Measurements from ENCODE around the gene BCAS3.

BCAS3 gene

GRCh38 chr17:61265397-61265796 is 587.7 kb downstream of the BCAS3 start:
- Histone ChIP-seq H3F3A (ENCODE audit: control insufficient read depth, insufficient read depth) (no peaks in the 10 kb centered on the region), H3K4me3 (ENCODE audit: low read length) (no peak overlapping the region), H3K79me2 (ENCODE audit: control insufficient read depth, low read length) (no peaks in the 10 kb centered on the region), H3K9me3 (ENCODE audit: control insufficient read depth, insufficient read depth, low read length) (no peaks in the 10 kb centered on the region), H3K4me1 (ENCODE audit: control insufficient read depth, low read length) (no peaks in the 10 kb centered on the region), H3K27ac (ENCODE audit: low read depth, low read length) (no peak overlapping the region), H3K9me2 (replicated peaks; ENCODE audit: control insufficient read depth, low read length) (no peaks in the 10 kb centered on the region), H3K27me3 (ENCODE audit: control insufficient read depth, low read length) (no peaks in the 10 kb centered on the region), H3K4me2 (ENCODE audit: low read length) (no peak overlapping the region), H3K36me3 (ENCODE audit: control insufficient read depth, low read length) (no peaks in the 10 kb centered on the region), H4K20me1 (ENCODE audit: control insufficient read depth, insufficient read depth, low read depth, low read length) (no peaks in the 10 kb centered on the region)
- TF ChIP-seq CTCF (IDR thresholded peaks at IDR 0.05; ENCODE audit: low read depth, low read length, poor library complexity, severe bottlenecking) (no peak), EZH2phosphoT487 (IDR thresholded peaks at IDR 0.05; ENCODE audit: borderline replicate concordance, low read length) (no peak)

- TF ChIP-seq EZH2phosphoT487 (IDR thresholded peaks at IDR 0.05; ENCODE audit: borderline replicate concordance, low read length) (no peak), CTCF (IDR thresholded peaks at IDR 0.05; ENCODE audit: low read depth, low read length, poor library complexity, severe bottlenecking) (no peak)
- H3K9me3 ChIP-seq (ENCODE audit: control insufficient read depth, insufficient read depth, low read length), result no peaks in the 10 kb centered on the region
- H3K79me2 ChIP-seq (ENCODE audit: control insufficient read depth, low read length), result no peaks in the 10 kb centered on the region
- H4K20me1 ChIP-seq (ENCODE audit: control insufficient read depth, insufficient read depth, low read depth, low read length), result no peaks in the 10 kb centered on the region
- no peaks in the 10 kb centered on the region for H3K4me1 ChIP-seq (ENCODE audit: control insufficient read depth, low read length)
- no peaks in the 10 kb centered on the region for H3K9me2 ChIP-seq (replicated peaks; ENCODE audit: control insufficient read depth, low read length)
- no peaks in the 10 kb centered on the region for H3K27me3 ChIP-seq (ENCODE audit: control insufficient read depth, low read length)
- no peaks in the 10 kb centered on the region for H3F3A ChIP-seq (ENCODE audit: control insufficient read depth, insufficient read depth)
- H3K4me3 ChIP-seq (ENCODE audit: low read length), result no peak overlapping the region
- H3K27ac ChIP-seq (ENCODE audit: low read depth, low read length), result no peak overlapping the region
- H3K36me3 ChIP-seq (ENCODE audit: control insufficient read depth, low read length), result no peaks in the 10 kb centered on the region
- H3K4me2 ChIP-seq (ENCODE audit: low read length), result no peak overlapping the region
Observed at GRCh38 chr17:61267847-61268246, 590.2 kb downstream of the BCAS3 start.

GRCh38 chr17:61275395-61275794 is 597.7 kb downstream of the BCAS3 start:
- Histone ChIP-seq H3K27me3 (ENCODE audit: control insufficient read depth, low read length) (no peaks in the 10 kb centered on the region), H3K9me2 (replicated peaks; ENCODE audit: control insufficient read depth, low read length) (no peaks in the 10 kb centered on the region), H3K27ac (ENCODE audit: low read depth, low read length) (no peak overlapping the region), H3F3A (ENCODE audit: control insufficient read depth, insufficient read depth) (no peaks in the 10 kb centered on the region), H3K79me2 (ENCODE audit: control insufficient read depth, low read length) (no peaks in the 10 kb centered on the region), H3K36me3 (ENCODE audit: control insufficient read depth, low read length) (no peaks in the 10 kb centered on the region), H3K4me1 (ENCODE audit: control insufficient read depth, low read length) (no peaks in the 10 kb centered on the region), H3K4me3 (ENCODE audit: low read length) (no peak overlapping the region), H4K20me1 (ENCODE audit: control insufficient read depth, insufficient read depth, low read depth, low read length) (no peaks in the 10 kb centered on the region), H3K9me3 (ENCODE audit: control insufficient read depth, insufficient read depth, low read length) (no peaks in the 10 kb centered on the region), H3K4me2 (ENCODE audit: low read length) (no peak overlapping the region)
- TF ChIP-seq CTCF (IDR thresholded peaks at IDR 0.05; ENCODE audit: low read depth, low read length, poor library complexity, severe bottlenecking), result no peak
- TF ChIP-seq EZH2phosphoT487 (IDR thresholded peaks at IDR 0.05; ENCODE audit: borderline replicate concordance, low read length), result no peak

GRCh38 chr17:61276806-61277205 is 599.2 kb downstream of the BCAS3 start:
- no peaks in the 10 kb centered on the region for H3K9me2 ChIP-seq (replicated peaks; ENCODE audit: control insufficient read depth, low read length)
- H3F3A ChIP-seq (ENCODE audit: control insufficient read depth, insufficient read depth), result no peaks in the 10 kb centered on the region
- H3K36me3 ChIP-seq (ENCODE audit: control insufficient read depth, low read length), result no peaks in the 10 kb centered on the region
- TF ChIP-seq CTCF (IDR thresholded peaks at IDR 0.05; ENCODE audit: low read depth, low read length, poor library complexity, severe bottlenecking), result no peak
- TF ChIP-seq EZH2phosphoT487 (IDR thresholded peaks at IDR 0.05; ENCODE audit: borderline replicate concordance, low read length), result no peak
- H3K4me2 ChIP-seq (ENCODE audit: low read length), result no peak overlapping the region
- no peaks in the 10 kb centered on the region for H4K20me1 ChIP-seq (ENCODE audit: control insufficient read depth, insufficient read depth, low read depth, low read length)
- no peaks in the 10 kb centered on the region for H3K4me1 ChIP-seq (ENCODE audit: control insufficient read depth, low read length)
- no peak overlapping the region for H3K4me3 ChIP-seq (ENCODE audit: low read length)
- no peak overlapping the region for H3K27ac ChIP-seq (ENCODE audit: low read depth, low read length)
- no peaks in the 10 kb centered on the region for H3K79me2 ChIP-seq (ENCODE audit: control insufficient read depth, low read length)
- no peaks in the 10 kb centered on the region for H3K9me3 ChIP-seq (ENCODE audit: control insufficient read depth, insufficient read depth, low read length)
- no peaks in the 10 kb centered on the region for H3K27me3 ChIP-seq (ENCODE audit: control insufficient read depth, low read length)

All from DOHH2 (cell line).